Esophagus muscularis mucosa (tissue), 3 donors: Measurements from ENCODE around the gene SLC8A1.

ENCODE experiments used
- POLR2AphosphoS5 ChIP-seq, 2 donors: sonication (generic); formaldehyde crosslinking; IDR thresholded peaks; one replicate each; pipeline ENCODE4 v1.6.1; 2017; ENCODE audit warnings: antibody characterized with exemption in 2 of 2
- TF ChIP-seq, protein P1 (sequence below), 3 experiments: fragments of 200-600 bp in 2 of 3; fragments of 450-650 bp in 1 of 3; sonication (generic) in 2 of 3; IDR thresholded peaks; one replicate each; pipeline ENCODE4 v1.5.1; 2017 to 2019; ENCODE audit warnings: antibody characterized with exemption in 3 of 3, mild to moderate bottlenecking in 2 of 3, moderate library complexity in 1 of 3

DNA sequence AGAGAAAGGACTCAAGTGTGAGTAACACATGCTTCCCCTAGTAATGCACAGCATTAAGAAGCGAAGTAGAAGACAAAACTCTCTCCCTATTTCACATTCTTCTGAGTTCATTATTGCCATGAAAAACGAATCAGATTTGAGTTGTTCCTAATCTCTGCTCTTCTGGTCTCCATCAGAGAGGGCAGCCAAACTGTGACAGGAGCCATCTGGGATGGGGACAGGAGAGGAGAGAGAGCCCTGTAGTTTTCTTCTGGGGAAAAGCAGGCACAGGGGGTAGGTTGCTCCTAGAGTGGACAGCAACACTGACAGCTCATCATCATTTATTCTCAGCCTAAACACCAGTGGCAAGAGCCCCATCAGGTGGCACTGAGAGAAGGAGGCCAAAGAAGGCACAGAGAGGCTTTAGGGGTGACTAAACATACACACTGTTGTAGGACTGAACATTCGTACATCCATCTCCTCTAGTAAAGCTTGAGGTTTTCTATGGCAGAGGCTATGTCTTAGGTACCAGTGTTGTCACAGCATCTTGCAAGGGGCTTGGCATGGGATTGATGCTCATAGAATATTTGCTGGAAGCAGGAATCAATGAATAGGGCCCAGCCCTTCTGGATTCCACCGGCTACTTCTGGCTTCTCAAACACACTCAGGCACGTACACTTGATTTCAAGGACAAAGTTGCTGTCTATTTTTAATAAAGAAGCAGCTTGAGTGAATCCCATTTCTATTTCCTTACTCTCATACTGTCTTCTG lies 33.1 kb downstream of the SLC8A1 start:
- TF ChIP-seq, protein P1, sequence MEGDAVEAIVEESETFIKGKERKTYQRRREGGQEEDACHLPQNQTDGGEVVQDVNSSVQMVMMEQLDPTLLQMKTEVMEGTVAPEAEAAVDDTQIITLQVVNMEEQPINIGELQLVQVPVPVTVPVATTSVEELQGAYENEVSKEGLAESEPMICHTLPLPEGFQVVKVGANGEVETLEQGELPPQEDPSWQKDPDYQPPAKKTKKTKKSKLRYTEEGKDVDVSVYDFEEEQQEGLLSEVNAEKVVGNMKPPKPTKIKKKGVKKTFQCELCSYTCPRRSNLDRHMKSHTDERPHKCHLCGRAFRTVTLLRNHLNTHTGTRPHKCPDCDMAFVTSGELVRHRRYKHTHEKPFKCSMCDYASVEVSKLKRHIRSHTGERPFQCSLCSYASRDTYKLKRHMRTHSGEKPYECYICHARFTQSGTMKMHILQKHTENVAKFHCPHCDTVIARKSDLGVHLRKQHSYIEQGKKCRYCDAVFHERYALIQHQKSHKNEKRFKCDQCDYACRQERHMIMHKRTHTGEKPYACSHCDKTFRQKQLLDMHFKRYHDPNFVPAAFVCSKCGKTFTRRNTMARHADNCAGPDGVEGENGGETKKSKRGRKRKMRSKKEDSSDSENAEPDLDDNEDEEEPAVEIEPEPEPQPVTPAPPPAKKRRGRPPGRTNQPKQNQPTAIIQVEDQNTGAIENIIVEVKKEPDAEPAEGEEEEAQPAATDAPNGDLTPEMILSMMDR (IDR thresholded peaks at IDR 0.05) = no peak
- TF ChIP-seq POLR2AphosphoS5 (IDR thresholded peaks at IDR 0.05) = peak in 1 of 2 donors; percentile 17
